Endothelial cell of umbilical vein (primary cell): ENCODE measurements around the gene PCDH15. TPM values are rescaled to one million over a fixed set of nuclear protein-coding genes. Genes with fewer than 3 reads are reported as not detected.

ENCODE experiments used
- BruUV-seq: library from RNA; stranded (reverse); fragments of 400-500 nt; replicated peaks from 2 replicates; lab custom pipeline; 2021; lab: Mats Ljungman, UMichigan
- CTCF ChIA-PET: fragments of 300-600, 350-600 bp; sonication (Branson Sonifier 250); formaldehyde crosslinking; loops from one replicate; lab custom pipeline; 2021; ENCODE audit warnings: antibody characterized with exemption, inconsistent platforms; lab: Charles Lee
- POLR2A ChIA-PET: fragments of 300-600, 350-600 bp; sonication (Branson Sonifier 250); formaldehyde crosslinking; loops from one replicate; lab custom pipeline; 2021; ENCODE audit warnings: antibody characterized with exemption, inconsistent platforms; lab: Charles Lee
- DNase-seq: peaks from one replicate; pipeline ENCODE4 v3.0.0-alpha.2; 2011; ENCODE audit warnings: low read depth, low spot score
- FAIRE-seq: peaks from 2 replicates; lab custom pipeline; 2011; peaks lifted over from hg19 to GRCh38; lab: Jason Lieb, UNC
- H2AFZ ChIP-seq: 2 replicates; pipeline ENCODE4 v1.6.0; 2012; ENCODE audit warnings: low read depth, low read length, control low read depth, inconsistent platforms
- H3K27ac ChIP-seq: 2 replicates; pipeline ENCODE4 v1.5.1; 2011; ENCODE audit warnings: low read depth, mild to moderate bottlenecking, control low read depth, low read length, moderate library complexity; ENCODE audit not compliant: insufficient read depth
- H3K27me3 ChIP-seq, 2 experiments: 2 replicates each; pipeline versions ENCODE4 v1.6.0 to v1.6.1; 2011; ENCODE audit warnings: low read length in 2 of 2, mixed read lengths in 1 of 2; ENCODE audit not compliant: control insufficient read depth in 2 of 2, insufficient read depth in 2 of 2
- H3K36me3 ChIP-seq, 2 experiments: 2 replicates in 1 of 2; 3 replicates in 1 of 2; pipeline ENCODE4 v1.5.1; 2011; ENCODE audit warnings: low read length in 2 of 2, mild to moderate bottlenecking in 1 of 2, moderate library complexity in 1 of 2; ENCODE audit not compliant: control insufficient read depth in 2 of 2, insufficient read depth in 2 of 2; ENCODE audit errors: extremely low read depth in 1 of 2
- H3K4me1 ChIP-seq: 3 replicates; pipeline ENCODE4 v1.5.1; 2011; ENCODE audit warnings: mild to moderate bottlenecking, low read length; ENCODE audit not compliant: control insufficient read depth, insufficient read depth; ENCODE audit errors: extremely low read depth
- H3K4me2 ChIP-seq: 2 replicates; pipeline ENCODE4 v1.6.1; 2011; ENCODE audit warnings: low read length, control low read depth, mixed read lengths; ENCODE audit not compliant: insufficient read depth
- H3K4me3 ChIP-seq, 3 experiments: fragments of 200-600 bp in 1 of 3; sonication (generic), shearing (Covaris generic) in 1 of 3; replicated peaks in 1 of 3; 2 replicates each; pipeline ENCODE4 v1.5.1; 2011 to 2016; ENCODE audit warnings: control low read depth in 3 of 3, low read length in 3 of 3, mild to moderate bottlenecking in 2 of 3, inconsistent platforms in 1 of 3, low read depth in 1 of 3, moderate library complexity in 1 of 3; ENCODE audit not compliant: insufficient read depth in 1 of 3
- H3K79me2 ChIP-seq: 2 replicates; pipeline ENCODE4 v1.6.0; 2012; ENCODE audit warnings: low read length, inconsistent platforms; ENCODE audit not compliant: control insufficient read depth, insufficient read depth
- H3K9ac ChIP-seq: replicated peaks from 2 replicates; pipeline ENCODE3; 2011; ENCODE audit warnings: low read length, control low read depth; ENCODE audit not compliant: insufficient read depth; ENCODE audit errors: extremely low read depth
- H3K9me1 ChIP-seq: replicated peaks from 3 replicates; pipeline ENCODE4 v1.6.0; 2011; ENCODE audit warnings: mild to moderate bottlenecking, low read length; ENCODE audit not compliant: control insufficient read depth, insufficient read depth; ENCODE audit errors: extremely low read depth
- H3K9me3 ChIP-seq: replicated peaks from 2 replicates; pipeline ENCODE4 v1.5.1; 2012; ENCODE audit warnings: low read length, inconsistent platforms; ENCODE audit not compliant: control insufficient read depth, insufficient read depth
- H4K20me1 ChIP-seq: replicated peaks from 2 replicates; pipeline ENCODE3; 2011; ENCODE audit warnings: mild to moderate bottlenecking, low read length; ENCODE audit not compliant: control insufficient read depth, insufficient read depth; ENCODE audit errors: extremely low read depth
- EZH2 ChIP-seq: IDR thresholded peaks from 2 replicates; pipeline ENCODE4 v1.6.1; 2012; ENCODE audit warnings: borderline replicate concordance, low read depth, mild to moderate bottlenecking, moderate library complexity, low read length, inconsistent platforms; ENCODE audit not compliant: severe bottlenecking
- FOS ChIP-seq: IDR thresholded peaks from 2 replicates; pipeline ENCODE4 v1.6.1; 2011; ENCODE audit warnings: mild to moderate bottlenecking, low read length, moderate library complexity, borderline replicate concordance; ENCODE audit not compliant: insufficient read depth
- GATA2 ChIP-seq: IDR thresholded peaks from 2 replicates; pipeline ENCODE4 v1.7.0; 2011; ENCODE audit warnings: low read depth, mild to moderate bottlenecking, moderate library complexity, mixed read lengths, low read length; ENCODE audit not compliant: insufficient read length, insufficient read depth
- JUN ChIP-seq: IDR thresholded peaks from 2 replicates; pipeline ENCODE4 v1.6.1; 2011; ENCODE audit warnings: borderline replicate concordance, low read depth; ENCODE audit not compliant: insufficient read length, insufficient read depth
- MAX ChIP-seq: IDR thresholded peaks from 2 replicates; pipeline ENCODE4 v1.6.1; 2011; ENCODE audit not compliant: insufficient read depth, insufficient read length
- MYC ChIP-seq: IDR thresholded peaks from one replicate; pipeline ENCODE4 v1.6.1; 2011; ENCODE audit warnings: mild to moderate bottlenecking, low read depth, low read length
- POLR2A ChIP-seq: IDR thresholded peaks from 2 replicates; pipeline ENCODE4 v1.6.1; 2012; ENCODE audit warnings: low read depth, mild to moderate bottlenecking, control low read depth, low read length
- POLR2AphosphoS5 ChIP-seq: IDR thresholded peaks from 2 replicates; pipeline ENCODE4 v1.6.1; 2012; ENCODE audit warnings: low read depth, mild to moderate bottlenecking, control low read depth, low read length, moderate library complexity; ENCODE audit not compliant: insufficient read depth
- dilution Hi-C: fragments of 300-500 bp; cut with MboI; formaldehyde crosslinking; loops from one replicate; pipeline ENCODE4 v1.15.0; 2019; ENCODE audit warnings: low sequenced_read_pairs; ENCODE audit not compliant: extremely low pct_ligation_motif_present
- intact Hi-C: fragments of 100-400 bp; cut with micrococcal nuclease; formaldehyde crosslinking; loops from one replicate; pipeline ENCODE4 v1.10.0; 2022
- polyA plus RNA-seq, 4 experiments: library from polyadenylated mRNA; depleted of rRNA in 3 of 4; stranded (reverse) in 3 of 4; unstranded in 1 of 4; fragments of >200 nt; gene quantifications; 2 replicates each; pipeline versions ENCODE4 v1.2.1 to v1.2.3, GENCODE V29; 2011 to 2012; ENCODE audit warnings: missing spikeins in 1 of 4
- total RNA-seq: library from RNA; stranded (reverse); gene quantifications from 2 replicates; pipeline ENCODE4 v1.2.3, GENCODE V29; 2021
- TF ChIP-seq, protein P1 (sequence below), 2 donors: IDR thresholded peaks; 1 replicate in 1 of 2; 2 replicates in 1 of 2; pipeline ENCODE4 v1.5.1; 2011; ENCODE audit warnings: low read length in 2 of 2, mild to moderate bottlenecking in 2 of 2, moderate library complexity in 2 of 2, control low read depth in 1 of 2, inconsistent platforms in 1 of 2, low read depth in 1 of 2; ENCODE audit not compliant: insufficient read depth in 1 of 2; ENCODE audit errors: extremely low read depth in 1 of 2

The PCDH15 gene
- total and polyA plus RNA-seq, 2 donors (not counting 3 experiments of a cell fraction or from before 2014, with no cell fraction given), result 0.04 TPM; not detected in 1

- dilution Hi-C loops, result no loop called here
- no peaks in the 10 kb centered on the region for H3K9me3 ChIP-seq
- CTCF ChIA-PET, result no interaction called here
- DNase-seq (no peak), FAIRE-seq (no peak)
- H3K9me1 ChIP-seq, result no peaks in the 10 kb centered on the region
- H3K27ac ChIP-seq, result no peak overlapping the region
- no peak overlapping the region for H3K4me3 ChIP-seq
- TF ChIP-seq GATA2, result no peak
- TF ChIP-seq EZH2, result no peak
- no peak for TF ChIP-seq FOS
- TF ChIP-seq MAX, result no peak
- TF ChIP-seq POLR2AphosphoS5, result no peak
- no peak overlapping the region for H3K4me2 ChIP-seq
- H3K27me3 ChIP-seq, result peaks cover 0 to 1% of the 10 kb centered on the region in 2 experiments
- no peaks in the 10 kb centered on the region for H3K4me1 ChIP-seq
- no peaks in the 10 kb centered on the region for H3K36me3 ChIP-seq
- no peaks in the 10 kb centered on the region for H3K79me2 ChIP-seq
- intact Hi-C loops, result no loop called here
- H2AFZ ChIP-seq, result no peak overlapping the region
- no peak overlapping the region for H3K9ac ChIP-seq
- H4K20me1 ChIP-seq, result no peaks in the 10 kb centered on the region
- POLR2A ChIA-PET, result no interaction called here
- no TSS peak for BruUV-seq
These were observed 936.2 kb downstream of the PCDH15 start for GRCh38 chr10:53864846-53865245.

DNA sequence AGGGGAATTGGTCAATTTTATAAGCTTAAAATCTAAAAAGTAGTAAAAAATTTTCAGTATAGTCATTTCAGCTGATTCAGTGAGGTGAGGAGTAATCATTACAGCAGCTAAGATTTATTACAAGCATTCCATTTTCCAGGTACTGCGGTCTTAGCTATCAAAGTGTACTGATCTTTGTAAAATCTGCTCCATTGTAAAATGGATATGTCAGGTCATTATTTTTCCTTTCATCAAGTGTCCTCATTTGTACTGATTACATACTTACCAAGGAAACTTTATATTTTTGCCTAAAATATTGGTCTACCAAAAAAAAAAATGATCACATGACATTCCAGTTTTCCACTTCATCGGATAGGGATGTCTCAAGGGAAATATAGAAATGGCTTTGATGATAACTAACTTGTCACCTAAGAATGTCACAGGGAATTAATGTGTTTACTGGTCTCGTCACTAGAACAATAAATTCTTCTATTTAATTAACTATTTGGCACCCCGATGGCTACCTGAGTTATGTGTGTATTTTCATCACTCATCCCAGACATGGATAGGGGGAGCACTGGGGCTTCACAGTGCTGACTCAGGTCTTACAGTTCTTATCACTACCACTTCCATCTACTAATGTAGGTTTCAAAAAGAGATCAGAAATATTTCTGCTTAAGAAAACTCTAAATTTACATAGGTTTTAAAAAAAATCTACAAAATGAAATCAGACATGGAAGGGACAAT is 948.4 kb downstream of the PCDH15 start:
- no peak overlapping the region for H3K4me2 ChIP-seq
- H3K9ac ChIP-seq, result no peak overlapping the region
- dilution Hi-C loops, result no loop called here
- BruUV-seq, result no TSS peak
- no peaks in the 10 kb centered on the region for H3K9me1 ChIP-seq
- DNase-seq (no peak), FAIRE-seq (no peak)
- no peaks in the 10 kb centered on the region for H4K20me1 ChIP-seq
- TF ChIP-seq FOS, result no peak
- TF ChIP-seq MYC, result no peak
- TF ChIP-seq EZH2, result no peak
- TF ChIP-seq POLR2AphosphoS5, result no peak
- no peak for TF ChIP-seq JUN
- no peak for TF ChIP-seq POLR2A
- no peak for TF ChIP-seq MAX
- TF ChIP-seq, protein P1, sequence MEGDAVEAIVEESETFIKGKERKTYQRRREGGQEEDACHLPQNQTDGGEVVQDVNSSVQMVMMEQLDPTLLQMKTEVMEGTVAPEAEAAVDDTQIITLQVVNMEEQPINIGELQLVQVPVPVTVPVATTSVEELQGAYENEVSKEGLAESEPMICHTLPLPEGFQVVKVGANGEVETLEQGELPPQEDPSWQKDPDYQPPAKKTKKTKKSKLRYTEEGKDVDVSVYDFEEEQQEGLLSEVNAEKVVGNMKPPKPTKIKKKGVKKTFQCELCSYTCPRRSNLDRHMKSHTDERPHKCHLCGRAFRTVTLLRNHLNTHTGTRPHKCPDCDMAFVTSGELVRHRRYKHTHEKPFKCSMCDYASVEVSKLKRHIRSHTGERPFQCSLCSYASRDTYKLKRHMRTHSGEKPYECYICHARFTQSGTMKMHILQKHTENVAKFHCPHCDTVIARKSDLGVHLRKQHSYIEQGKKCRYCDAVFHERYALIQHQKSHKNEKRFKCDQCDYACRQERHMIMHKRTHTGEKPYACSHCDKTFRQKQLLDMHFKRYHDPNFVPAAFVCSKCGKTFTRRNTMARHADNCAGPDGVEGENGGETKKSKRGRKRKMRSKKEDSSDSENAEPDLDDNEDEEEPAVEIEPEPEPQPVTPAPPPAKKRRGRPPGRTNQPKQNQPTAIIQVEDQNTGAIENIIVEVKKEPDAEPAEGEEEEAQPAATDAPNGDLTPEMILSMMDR (IDR thresholded peaks at IDR 0.05; ENCODE audit: extremely low read depth in 1 of 2, insufficient read depth in 1 of 2, low read depth in 1 of 2, low read length in 2 of 2), result no peak
- TF ChIP-seq GATA2, result no peak
- H3K4me3 ChIP-seq, result no peak overlapping the region
- H3K4me1 ChIP-seq, result no peaks in the 10 kb centered on the region
- H3K79me2 ChIP-seq, result no peaks in the 10 kb centered on the region
- no peaks in the 10 kb centered on the region for H3K9me3 ChIP-seq
- H3K36me3 ChIP-seq, result no peaks in the 10 kb centered on the region
- H2AFZ ChIP-seq, result no peak overlapping the region
- CTCF ChIA-PET, result no interaction called here
- no peak overlapping the region for H3K27ac ChIP-seq
- intact Hi-C loops, result no loop called here
- POLR2A ChIA-PET, result no interaction called here
- H3K27me3 ChIP-seq, result no peaks in the 10 kb centered on the region
